SK-N-SH (cell line): ENCODE measurements around the gene SAG.

ENCODE experiments used
- CTCF ChIP-seq: fragments of 200-600 bp; sonication (generic); IDR thresholded peaks from 2 replicates; pipeline ENCODE4 v1.6.1; 2017; ENCODE audit warnings: antibody characterized with exemption, mild to moderate bottlenecking, moderate library complexity
- RXRA ChIP-seq: IDR thresholded peaks from 2 replicates; pipeline ENCODE4 v1.4.0; 2012; ENCODE audit warnings: low read depth, mild to moderate bottlenecking, borderline replicate concordance

GRCh38 chr2:233369462-233369861, 61.8 kb downstream of the SAG start:
- no peak for TF ChIP-seq CTCF
- TF ChIP-seq RXRA: no peak
